Heart left ventricle (tissue), 16 donors: ENCODE data around the gene FAM24A. TPM values are rescaled to one million over a fixed set of nuclear protein-coding genes. Genes with fewer than 3 reads are reported as not detected.
"Not testable (repeated sequence)": the region's sequence is repeated elsewhere in the genome, so short reads cannot be mapped to it uniquely, and the experiment has no call there.

Source experiments
- ATAC-seq, 4 donors: fragments of 200-7000 bp; cut with Tn5 transposase; one replicate each; pipeline ENCODE4 v1.9.1; 2020 to 2022; ENCODE audit warnings: moderate library complexity in 4 of 4, mild to moderate bottlenecking in 3 of 4, moderate number of reproducible peaks in 1 of 4
- DNase-seq, 5 donors: peaks; one replicate each; pipeline ENCODE4 v3.0.0-alpha.2; 2020
- H3K27ac ChIP-seq, 12 donors: fragments of 200-600 bp; sonication (generic) in 4 of 12; one replicate each; pipeline versions ENCODE4 v1.5.0 to v1.8.0; 2016 to 2022; ENCODE audit warnings: mild to moderate bottlenecking in 2 of 12
- H3K27me3 ChIP-seq, 9 donors: fragments of 200-600 bp; sonication (generic) in 2 of 9; one replicate each; pipeline versions ENCODE4 v1.5.1 to v1.8.0; 2016 to 2022; ENCODE audit warnings: mild to moderate bottlenecking in 3 of 9
- H3K36me3 ChIP-seq, 9 donors: fragments of 200-600 bp; sonication (generic) in 2 of 9; one replicate each; pipeline versions ENCODE4 v1.5.0 to v1.8.0; 2018 to 2022; ENCODE audit warnings: mild to moderate bottlenecking in 2 of 9
- H3K4me1 ChIP-seq, 12 donors: fragments of 200-600 bp; sonication (generic) in 4 of 12; one replicate each; pipeline versions ENCODE4 v1.5.0 to v1.8.0; 2016 to 2022; ENCODE audit warnings: mild to moderate bottlenecking in 3 of 12
- H3K4me3 ChIP-seq, 12 donors: fragments of 200-600 bp; sonication (generic) in 4 of 12; one replicate each; pipeline versions ENCODE4 v1.5.0 to v1.8.0; 2017 to 2022; ENCODE audit warnings: mild to moderate bottlenecking in 9 of 12, moderate library complexity in 4 of 12
- H3K9me3 ChIP-seq, 12 donors: fragments of 200-600 bp; sonication (generic) in 4 of 12; one replicate each; pipeline versions ENCODE4 v1.5.0 to v1.8.0; 2016 to 2022; ENCODE audit warnings: mild to moderate bottlenecking in 1 of 12
- POLR2A ChIP-seq, 2 donors: fragments of 450-650 bp; IDR thresholded peaks; one replicate each; pipeline ENCODE4 v1.6.1; 2017; ENCODE audit warnings: antibody characterized with exemption in 2 of 2, mild to moderate bottlenecking in 2 of 2, moderate library complexity in 2 of 2
- WGBS, 4 donors: extraction: QIAGEN DNeasy Blood & Tissue Kit in 2 of 4; methylation state at CpG; one replicate each; pipeline versions ENCODE4 v1.1.5 to v1.1.7; 2013 to 2018; 5-methylcytosine and 5-hydroxymethylcytosine counted together
- intact Hi-C, 10 donors: fragments of 100-400 bp; cut with DNase I; formaldehyde crosslinking; loops; one replicate each; pipeline versions ENCODE4 v1.11.1 to v1.14.2; 2022
- polyA plus RNA-seq, 2 donors: library from polyadenylated mRNA; stranded (reverse); fragments of 200-250 nt; gene quantifications; one replicate each; pipeline ENCODE4 v1.2.3, GENCODE V29; 2013
- total RNA-seq, 9 donors: library from RNA; depleted of rRNA in 2 of 9; stranded (reverse); fragments of >200 nt in 2 of 9; fragmentation: NEBNext Ultra II Directional in 3 of 9; extraction: Animal tissue kit (Norgen Biotek cat#: 25700) in 3 of 9; gene quantifications; one replicate each; pipeline versions ENCODE4 v1.1.0 to v1.2.4, GENCODE V29; 2016 to 2023
- TF ChIP-seq, protein P1 (sequence below), 12 donors: fragments of 200-600 bp; sonication (generic) in 4 of 12; IDR thresholded peaks; one replicate each; pipeline versions ENCODE4 v1.5.0 to v1.8.0; 2018 to 2022; ENCODE audit warnings: antibody characterized with exemption in 12 of 12, mild to moderate bottlenecking in 5 of 12
- donor health status: ischemic (EF 13 %, LVEDD 7.1; RV severe dilation, severe dysfunction).
- donor health status: healthy with polysubstance abuse.
- donor health status: DM: no; HTN: yes; CAD: no.
- donor health status: DM: no; HTN: no; CAD: no.
- donor health status: ischemic (EF 25% LVEDD 6.9; RV normal size, moderate dysfunction).
- donor health status: ischemic (EF 25% LVEDD 5.7; RV mildly dilated, moderate dysfunction).
- donor health status: healthy.
- donor health status: DM: yes; HTN: yes; CAD: no.
- donor health status: ischemic (EF 35%, LVEDD 5.7; RV mildly dilated, moderate dysfunction).
- donor health status: nonischemic (EF 11% LVEDD 7.7; RV severe dilation, severe dysfunction).
- donor health status: DM: yes; HTN: yes; CAD: no.
- donor health status: PGD.
- donor health status: ischemic (EF 29% LVEDD 5.4; RV normal size, mild dysfunction).
- donor health status: nonischemic (EF 23%, LVEDD 6.1; RV moderate dilation, normal function).

The FAM24A gene
- total and polyA plus RNA-seq, 11 donors: not detected

DNA sequence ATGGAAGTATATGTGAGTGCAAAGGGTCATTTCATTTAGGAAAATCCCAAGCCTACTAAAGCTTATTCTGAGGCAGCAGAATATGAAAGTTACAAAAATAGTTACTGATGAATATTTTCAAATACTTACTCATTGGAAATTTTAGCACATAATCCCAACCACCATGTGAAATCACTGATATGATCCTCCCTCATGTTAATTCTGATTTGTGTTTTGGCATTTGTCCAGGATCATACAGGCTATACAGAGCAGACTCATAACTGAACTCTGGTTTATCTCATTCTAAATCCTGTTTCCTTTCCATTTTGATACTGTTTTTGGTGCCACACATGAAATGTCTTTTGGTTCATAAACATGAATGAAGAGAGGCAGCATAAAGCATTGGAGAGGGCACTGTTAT is 27.6 kb upstream of the FAM24A start:
- Histone ChIP-seq H3K4me1 (peaks cover 0 to 15% (median 6%) of the 10 kb centered on the region in 12 donors), H3K9me3 (no peaks in the 10 kb centered on the region), H3K27me3 (peaks cover 0 to 8% (median 0%) of the 10 kb centered on the region in 9 donors), H3K36me3 (no peaks in the 10 kb centered on the region), H3K27ac (no peak overlapping the region), H3K4me3 (no peak overlapping the region)
- intact Hi-C loops: no loop called here
- no peak for TF ChIP-seq POLR2A (IDR thresholded peaks at IDR 0.05)
- TF ChIP-seq, protein P1, sequence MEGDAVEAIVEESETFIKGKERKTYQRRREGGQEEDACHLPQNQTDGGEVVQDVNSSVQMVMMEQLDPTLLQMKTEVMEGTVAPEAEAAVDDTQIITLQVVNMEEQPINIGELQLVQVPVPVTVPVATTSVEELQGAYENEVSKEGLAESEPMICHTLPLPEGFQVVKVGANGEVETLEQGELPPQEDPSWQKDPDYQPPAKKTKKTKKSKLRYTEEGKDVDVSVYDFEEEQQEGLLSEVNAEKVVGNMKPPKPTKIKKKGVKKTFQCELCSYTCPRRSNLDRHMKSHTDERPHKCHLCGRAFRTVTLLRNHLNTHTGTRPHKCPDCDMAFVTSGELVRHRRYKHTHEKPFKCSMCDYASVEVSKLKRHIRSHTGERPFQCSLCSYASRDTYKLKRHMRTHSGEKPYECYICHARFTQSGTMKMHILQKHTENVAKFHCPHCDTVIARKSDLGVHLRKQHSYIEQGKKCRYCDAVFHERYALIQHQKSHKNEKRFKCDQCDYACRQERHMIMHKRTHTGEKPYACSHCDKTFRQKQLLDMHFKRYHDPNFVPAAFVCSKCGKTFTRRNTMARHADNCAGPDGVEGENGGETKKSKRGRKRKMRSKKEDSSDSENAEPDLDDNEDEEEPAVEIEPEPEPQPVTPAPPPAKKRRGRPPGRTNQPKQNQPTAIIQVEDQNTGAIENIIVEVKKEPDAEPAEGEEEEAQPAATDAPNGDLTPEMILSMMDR (IDR thresholded peaks at IDR 0.05): no peak
- DNase-seq (no peak), ATAC-seq (no peak)

DNA sequence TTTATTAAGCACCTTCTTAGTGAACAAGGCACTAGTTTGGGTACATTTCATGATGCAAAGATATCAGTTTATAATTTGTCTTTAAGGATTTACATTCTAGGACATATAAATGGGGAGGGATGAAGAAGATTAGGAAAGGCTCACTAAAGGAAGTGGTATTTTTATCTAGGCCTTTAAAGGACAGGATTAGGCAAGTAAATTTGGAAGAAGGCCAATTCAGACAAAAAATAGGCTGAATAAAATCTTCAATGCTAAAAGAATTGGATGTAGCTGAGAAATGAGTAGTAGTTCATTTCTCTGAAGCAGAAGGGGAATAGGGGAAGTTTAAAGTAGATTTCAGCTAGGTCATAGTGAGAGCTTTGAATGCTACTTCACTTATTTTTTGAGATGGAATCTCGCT is 26.2 kb upstream of the FAM24A start:
- peaks cover 0 to 8% (median 0%) of the 10 kb centered on the region in 9 donors for H3K27me3 ChIP-seq
- no peaks in the 10 kb centered on the region for H3K9me3 ChIP-seq
- H3K4me1 ChIP-seq: peaks cover 0 to 10% (median 6%) of the 10 kb centered on the region in 12 donors
- 89 to 98% (median 91%) methylated on average over 1 of the region's 1 CpG for WGBS, 4 donors
- no peak overlapping the region for H3K27ac ChIP-seq
- TF ChIP-seq POLR2A (IDR thresholded peaks at IDR 0.05): no peak
- DNase-seq (no peak), ATAC-seq (no peak)
- no peak overlapping the region for H3K4me3 ChIP-seq
- intact Hi-C loops: no loop called here
- H3K36me3 ChIP-seq: no peaks in the 10 kb centered on the region

DNA sequence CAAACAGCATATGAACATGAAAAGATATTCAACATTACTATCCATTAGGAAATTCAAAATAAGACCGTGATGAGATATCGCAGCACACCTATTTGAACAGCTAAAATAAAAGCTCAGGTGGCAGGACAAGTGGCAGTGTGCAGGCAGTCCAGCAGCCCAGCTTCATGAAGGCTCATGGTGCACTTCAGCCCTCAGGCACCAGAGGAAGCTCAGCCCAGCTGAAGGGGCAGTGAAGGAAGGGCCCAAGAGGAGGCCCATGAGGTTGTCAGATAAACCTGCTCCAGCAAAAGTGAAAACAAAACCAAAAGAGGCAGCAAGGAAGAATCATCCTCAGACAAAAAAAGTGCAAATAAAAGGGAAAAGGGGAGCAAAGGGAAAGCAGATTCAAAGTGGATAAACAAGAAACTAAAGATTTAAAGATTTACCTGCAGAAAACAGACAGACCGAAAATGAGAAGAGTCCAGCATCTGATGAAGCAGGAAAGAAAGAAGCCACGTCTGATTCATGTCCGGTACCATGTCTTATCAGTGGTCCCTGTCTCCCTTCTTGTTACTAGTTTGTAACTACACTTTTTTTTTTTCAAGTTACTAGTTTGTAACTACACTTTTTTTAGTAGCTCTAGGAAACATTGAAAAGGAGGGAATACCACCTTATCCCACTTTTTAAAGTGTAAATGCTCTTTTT is 16.0 kb upstream of the FAM24A start:
- Histone ChIP-seq H3K27ac (no peak overlapping the region), H3K4me1 (no peaks in the 10 kb centered on the region), H3K9me3 (no peaks in the 10 kb centered on the region), H3K27me3 (peaks cover 0 to 4% (median 0%) of the 10 kb centered on the region in 9 donors), H3K4me3 (no peak overlapping the region), H3K36me3 (no peaks in the 10 kb centered on the region)
- DNase-seq (no peak), ATAC-seq (no peak)
- WGBS, 4 donors: 82 to 84% (median 83%) methylated on average over 5 of the region's 5 CpGs
- intact Hi-C loops: no loop called here
- no peak for TF ChIP-seq POLR2A (IDR thresholded peaks at IDR 0.05)
- TF ChIP-seq, protein P1 (IDR thresholded peaks at IDR 0.05): no peak

DNA sequence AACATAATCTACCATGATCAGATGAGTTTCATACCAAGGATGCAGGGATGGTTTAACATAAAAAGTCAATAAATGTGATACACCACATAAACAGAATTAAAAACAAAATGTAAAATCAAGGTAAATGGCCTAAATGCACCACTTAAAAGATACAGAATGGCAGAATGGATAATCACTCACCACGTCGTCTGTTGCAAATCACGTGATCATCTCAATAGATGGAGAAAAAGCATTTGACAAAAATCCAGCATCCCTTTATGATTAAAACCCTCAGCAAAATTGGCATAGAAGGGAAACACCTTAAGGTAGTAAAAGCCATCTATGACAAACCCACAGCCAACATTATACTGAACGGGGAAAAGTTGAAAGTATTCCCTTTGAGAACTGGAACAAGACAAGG is 6.5 kb upstream of the FAM24A start:
- ATAC-seq, H3K9me3 ChIP-seq, H3K36me3 ChIP-seq, H3K4me3 ChIP-seq, H3K27ac ChIP-seq, intact Hi-C loops, H3K4me1 ChIP-seq, DNase-seq: not testable (repeated sequence)
- 71 to 77% (median 76%) methylated on average over 4 of the region's 4 CpGs for WGBS, 4 donors
- H3K27me3 ChIP-seq: peaks cover 0 to 21% (median 0%) of the 10 kb centered on the region in 9 donors

DNA sequence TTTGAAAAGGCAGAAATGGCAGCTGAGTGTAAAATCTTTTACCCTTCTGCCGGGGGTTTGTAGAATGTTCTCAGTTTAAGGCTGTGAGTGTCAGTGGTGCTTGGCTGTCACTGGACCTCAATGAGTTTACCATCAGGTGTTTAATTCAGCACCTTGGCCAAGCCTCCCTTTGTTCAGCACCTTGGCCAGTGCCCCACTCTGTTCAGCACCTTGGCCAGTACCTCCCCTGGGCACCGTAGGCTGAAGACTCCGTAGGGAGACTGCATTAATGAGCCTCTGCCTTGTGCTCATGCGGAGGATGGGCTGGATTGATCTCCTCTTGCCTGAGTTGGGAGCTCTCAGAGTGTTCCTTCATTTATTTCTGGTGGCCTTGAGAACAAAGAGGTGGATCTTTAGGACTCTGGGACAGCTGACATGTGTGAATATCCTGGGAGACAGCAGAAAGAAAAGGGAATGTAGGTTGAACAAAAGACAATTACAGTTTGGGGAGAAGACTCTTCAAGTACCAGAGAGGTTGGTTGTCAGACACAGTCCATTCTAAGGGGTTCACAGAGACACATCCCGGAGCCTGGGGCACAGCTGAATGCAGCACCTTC is 1.6 kb downstream of the FAM24A start:
- Histone ChIP-seq H3K9me3 (no peaks in the 10 kb centered on the region), H3K4me3 (no peak overlapping the region), H3K4me1 (no peaks in the 10 kb centered on the region), H3K27ac (no peak overlapping the region), H3K36me3 (no peaks in the 10 kb centered on the region), H3K27me3 (peaks cover 0 to 6% (median 0%) of the 10 kb centered on the region in 9 donors)
- DNase-seq (peak in 2 of 5 donors; percentile 12 to 33), ATAC-seq (peak in 3 of 4 donors; percentile 62 to 87 (median 74))
- no peak for TF ChIP-seq POLR2A (IDR thresholded peaks at IDR 0.05)
- intact Hi-C loops: no loop called here
- 13 to 33% (median 19%) methylated on average over 5 of the region's 5 CpGs for WGBS, 4 donors
